Measurements from ENCODE around the gene GABPA. TPM values are rescaled to one million over a fixed set of nuclear protein-coding genes. Genes with fewer than 3 reads are reported as not detected.

The GABPA gene
- total RNA-seq, result 10 to 100 TPM; 17.6 to 23.7 (median 19.6) TPM

DNA sequence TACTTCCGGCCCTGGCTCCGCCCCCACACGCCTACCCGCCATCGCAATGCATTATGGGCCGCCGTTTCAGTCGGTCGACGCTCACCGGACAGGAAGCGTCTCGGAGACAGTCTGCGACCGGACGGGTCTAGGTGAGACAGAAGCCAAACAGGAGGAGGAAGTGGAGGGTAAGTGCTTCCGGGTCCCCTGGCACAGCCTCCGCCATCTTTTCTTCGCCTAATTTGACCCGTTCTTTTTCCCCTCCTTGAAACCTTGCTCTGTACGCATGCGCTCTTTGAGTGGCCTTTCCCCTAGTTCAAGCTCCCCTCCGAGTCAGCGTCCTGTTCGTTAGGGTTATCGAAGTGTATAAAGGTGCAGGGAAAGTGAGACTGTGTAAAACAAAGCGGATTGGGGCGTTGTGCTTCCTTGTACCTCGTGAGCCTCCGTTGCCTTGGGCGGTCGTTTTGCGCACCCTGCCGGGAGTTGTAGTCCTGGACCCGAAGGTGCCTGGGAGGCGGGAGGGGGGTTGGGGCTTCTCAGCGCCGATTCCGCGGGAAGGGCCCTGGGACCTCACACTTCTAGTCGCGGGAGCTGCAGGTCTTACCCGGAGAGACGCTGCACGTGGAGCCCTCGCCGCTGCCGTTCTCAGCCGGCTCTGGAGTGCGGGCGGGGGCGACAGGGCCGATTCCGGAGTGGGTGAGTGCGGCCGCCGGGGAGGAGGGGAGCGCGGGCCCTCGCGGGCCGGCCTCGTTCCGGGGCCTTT, at the start of gene GABPA, which contains the start of gene ATP5PF:
GABPA (plus strand) TSS at position 69 of the 742 bp plus-strand sequence. CDS start 6,627 bp downstream, outside the sequence.
ATP5PF (minus strand) TSS at position 1 of the 742 bp plus-strand sequence. CDS start 5,110 bp downstream, outside the sequence.
- Histone ChIP-seq H3K36me3 (peaks cover 0 to 2% (median 0%) of the 10 kb centered on the region in 4 donors), H3K9me3 (no peaks in the 10 kb centered on the region), H3K27me3 (no peaks in the 10 kb centered on the region), H3K27ac (replicated peaks in 1 of 4) (peak within 1 kb of the TSS; percentile 95 to 99 (median 97)), H3K4me3 (peak within 1 kb of the TSS; percentile 77 to 97 (median 81)), H3K4me1 (peaks cover 51 to 58% (median 54%) of the 10 kb centered on the region in 4 donors)
- 2% methylated on average over 38 of the region's 64 CpGs for WGBS
- peak; percentile 98 for DNase-seq (ENCODE audit: extremely low spot score)
- TF ChIP-seq, protein P1, sequence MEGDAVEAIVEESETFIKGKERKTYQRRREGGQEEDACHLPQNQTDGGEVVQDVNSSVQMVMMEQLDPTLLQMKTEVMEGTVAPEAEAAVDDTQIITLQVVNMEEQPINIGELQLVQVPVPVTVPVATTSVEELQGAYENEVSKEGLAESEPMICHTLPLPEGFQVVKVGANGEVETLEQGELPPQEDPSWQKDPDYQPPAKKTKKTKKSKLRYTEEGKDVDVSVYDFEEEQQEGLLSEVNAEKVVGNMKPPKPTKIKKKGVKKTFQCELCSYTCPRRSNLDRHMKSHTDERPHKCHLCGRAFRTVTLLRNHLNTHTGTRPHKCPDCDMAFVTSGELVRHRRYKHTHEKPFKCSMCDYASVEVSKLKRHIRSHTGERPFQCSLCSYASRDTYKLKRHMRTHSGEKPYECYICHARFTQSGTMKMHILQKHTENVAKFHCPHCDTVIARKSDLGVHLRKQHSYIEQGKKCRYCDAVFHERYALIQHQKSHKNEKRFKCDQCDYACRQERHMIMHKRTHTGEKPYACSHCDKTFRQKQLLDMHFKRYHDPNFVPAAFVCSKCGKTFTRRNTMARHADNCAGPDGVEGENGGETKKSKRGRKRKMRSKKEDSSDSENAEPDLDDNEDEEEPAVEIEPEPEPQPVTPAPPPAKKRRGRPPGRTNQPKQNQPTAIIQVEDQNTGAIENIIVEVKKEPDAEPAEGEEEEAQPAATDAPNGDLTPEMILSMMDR (IDR thresholded peaks at IDR 0.05), result peak in 2 of 3 experiments; percentile 10 to 31
- TF ChIP-seq EP300 (IDR thresholded peaks at IDR 0.05), result no peak
- TF ChIP-seq POLR2A (IDR thresholded peaks at IDR 0.05; ENCODE audit: low read depth), result peak; percentile 38
- TF ChIP-seq POLR2AphosphoS5 (IDR thresholded peaks at IDR 0.05), result peak; percentile 62 to 98
- intact Hi-C loops (cut with DNase I), result no loop called here

DNA sequence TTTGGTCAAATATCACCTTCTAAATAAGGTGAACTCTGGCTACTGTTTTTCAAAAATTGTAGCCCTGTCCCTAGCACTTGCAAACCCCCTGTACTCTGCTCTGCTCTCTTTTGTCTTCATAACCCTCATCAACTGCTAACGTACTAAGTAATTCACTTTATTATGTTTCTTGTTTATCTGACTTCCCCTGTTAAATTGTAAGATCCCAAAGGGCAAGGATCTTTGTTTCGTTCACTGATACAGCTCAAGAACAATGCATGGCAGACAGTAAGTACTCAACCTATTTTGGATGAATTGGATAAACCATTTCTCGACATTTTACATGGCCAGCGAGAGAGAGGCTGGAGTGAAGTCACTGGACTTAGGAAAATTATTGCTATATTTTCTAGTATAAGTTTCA, 47.0 kb upstream of the GABPA start:
- H3K36me3 ChIP-seq, result peaks cover 0 to 15% (median 2%) of the 10 kb centered on the region in 4 donors
- no peak for TF ChIP-seq EP300 (IDR thresholded peaks at IDR 0.05)
- no peak for TF ChIP-seq POLR2A (IDR thresholded peaks at IDR 0.05; ENCODE audit: low read depth)
- TF ChIP-seq POLR2AphosphoS5 (IDR thresholded peaks at IDR 0.05), result no peak
- TF ChIP-seq, protein P1 (IDR thresholded peaks at IDR 0.05), result no peak
- intact Hi-C loops (cut with DNase I), result loop anchor here (5.0 kb wide), 1 partner anchor 45 kb away; no protein-coding TSS in a partner anchor
- H3K4me1 ChIP-seq, result peaks cover 15 to 50% (median 45%) of the 10 kb centered on the region in 4 donors
- H3K4me3 ChIP-seq, result no peak overlapping the region
- peak overlapping the region; percentile 56 to 74 (median 58) for H3K27ac ChIP-seq (replicated peaks in 1 of 4)
- 89% methylated on average over 4 of the region's 4 CpGs for WGBS
- DNase-seq (ENCODE audit: extremely low spot score), result no peak
- H3K27me3 ChIP-seq, result no peaks in the 10 kb centered on the region
- no peaks in the 10 kb centered on the region for H3K9me3 ChIP-seq

DNA sequence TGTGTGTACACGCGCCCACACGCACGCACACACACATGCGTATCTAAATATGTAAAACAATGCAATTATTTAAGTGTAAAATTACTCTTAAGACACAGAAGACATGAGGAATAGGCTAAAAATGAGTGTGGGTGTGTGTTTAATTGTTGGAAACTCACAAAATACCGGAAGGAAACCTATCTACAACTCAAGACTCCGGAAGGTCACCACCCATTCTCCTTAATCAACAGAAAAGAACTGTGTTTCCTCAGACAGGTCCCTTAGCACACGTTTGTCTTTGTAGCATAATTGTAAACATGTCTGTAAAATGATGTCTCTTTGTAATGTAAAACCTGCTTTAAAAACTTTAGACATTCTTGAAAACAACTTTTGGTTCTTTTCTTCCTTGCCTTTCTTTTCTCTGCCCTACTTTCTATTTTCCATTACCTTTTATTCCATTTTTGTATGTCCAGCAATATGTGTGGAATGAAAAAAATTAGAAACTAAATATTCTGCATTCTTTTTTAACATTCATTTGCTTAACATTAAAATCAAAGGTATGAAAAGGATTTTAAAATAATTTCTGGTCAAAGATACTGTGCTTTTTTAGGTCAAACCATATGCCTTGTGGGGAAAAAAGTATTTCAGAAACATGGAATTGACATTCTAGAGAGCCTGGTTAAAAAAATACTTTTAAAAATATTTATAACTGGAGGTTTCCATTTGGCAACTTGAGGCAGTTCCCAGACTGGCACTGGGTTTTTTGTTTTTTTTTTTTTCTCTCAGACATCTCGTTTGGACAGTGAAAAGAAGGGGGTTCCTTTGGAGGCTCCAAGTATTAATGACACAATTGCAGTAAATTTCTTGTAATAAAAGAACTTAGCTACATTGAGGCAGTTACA, 46.3 kb upstream of the GABPA start:
- intact Hi-C loops (cut with DNase I), result loop anchor here (5.0 kb wide), 1 partner anchor 46 kb away; no protein-coding TSS in a partner anchor
- no peaks in the 10 kb centered on the region for H3K27me3 ChIP-seq
- H3K36me3 ChIP-seq, result peaks cover 0 to 20% (median 2%) of the 10 kb centered on the region in 4 donors
- DNase-seq (ENCODE audit: extremely low spot score), result no peak
- TF ChIP-seq POLR2A (IDR thresholded peaks at IDR 0.05; ENCODE audit: low read depth) (no peak), EP300 (IDR thresholded peaks at IDR 0.05) (no peak), POLR2AphosphoS5 (IDR thresholded peaks at IDR 0.05) (no peak)
- TF ChIP-seq, protein P1 (IDR thresholded peaks at IDR 0.05), result no peak
- peaks cover 15 to 50% (median 45%) of the 10 kb centered on the region in 4 donors for H3K4me1 ChIP-seq
- no peak overlapping the region for H3K4me3 ChIP-seq
- H3K27ac ChIP-seq (replicated peaks in 1 of 4), result peak overlapping the region; percentile 56 to 74 (median 58)
- WGBS, result 55% methylated on average over 9 of the region's 9 CpGs
- H3K9me3 ChIP-seq, result no peaks in the 10 kb centered on the region

DNA sequence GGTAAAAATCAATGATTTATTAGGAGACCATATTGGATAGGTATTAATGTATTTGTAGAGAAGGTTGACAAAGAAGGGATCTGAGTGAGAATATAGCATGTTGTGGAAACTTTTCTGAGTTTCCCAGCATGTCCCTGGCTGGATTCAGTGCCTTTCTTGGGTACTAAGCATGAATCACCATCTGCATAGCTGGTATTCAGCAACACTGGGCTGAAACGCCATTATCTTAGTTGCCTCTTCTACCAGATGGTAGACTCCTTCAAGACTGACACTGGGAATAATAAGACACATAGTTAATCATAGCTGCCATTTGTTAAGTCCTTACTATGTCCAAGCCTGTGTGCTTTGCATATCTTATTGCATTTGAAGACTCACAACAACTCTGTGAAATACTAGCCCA, 45.5 kb upstream of the GABPA start:
- intact Hi-C loops (cut with DNase I), result loop anchor here (5.0 kb wide), 1 partner anchor 47 kb away; no protein-coding TSS in a partner anchor
- Histone ChIP-seq H3K4me3 (no peak overlapping the region), H3K36me3 (peaks cover 0 to 27% (median 8%) of the 10 kb centered on the region in 4 donors), H3K27ac (replicated peaks in 1 of 4) (peak overlapping the region; percentile 56 to 74 (median 58)), H3K9me3 (no peaks in the 10 kb centered on the region), H3K27me3 (no peaks in the 10 kb centered on the region), H3K4me1 (peaks cover 15 to 50% (median 45%) of the 10 kb centered on the region in 4 donors)
- WGBS, result 79% methylated on average over 1 of the region's 1 CpG
- TF ChIP-seq EP300 (IDR thresholded peaks at IDR 0.05) (no peak), POLR2A (IDR thresholded peaks at IDR 0.05; ENCODE audit: low read depth) (no peak), POLR2AphosphoS5 (IDR thresholded peaks at IDR 0.05) (no peak)
- TF ChIP-seq, protein P1 (IDR thresholded peaks at IDR 0.05), result no peak
- DNase-seq (ENCODE audit: extremely low spot score), result no peak

All from esophagus muscularis mucosa (tissue), 4 donors.